Epithelial cell of proximal tubule (primary cell): ENCODE data around the gene MTAP. TPM values are rescaled to one million over a fixed set of nuclear protein-coding genes. Genes with fewer than 3 reads are reported as not detected.

Experiments
- DNase-seq: peaks from one replicate; pipeline ENCODE4 v3.0.0-alpha.2; 2011; ENCODE audit warnings: low read depth
- H3K4me3 ChIP-seq: 2 replicates; pipeline ENCODE4 v1.5.1; 2011; ENCODE audit warnings: low read depth, mild to moderate bottlenecking, low read length
- total RNA-seq: library from RNA; depleted of rRNA; stranded (reverse); fragments of >200 nt; gene quantifications from 2 replicates; pipeline ENCODE4 v1.2.3, GENCODE V29; 2015
- TF ChIP-seq, protein P1 (sequence below): conservative IDR thresholded peaks from 2 replicates; pipeline ENCODE4 v1.5.1; 2012; ENCODE audit warnings: low read depth, mild to moderate bottlenecking, low read length

The MTAP gene
- total RNA-seq, 1 donor from 2014 or later, result 34.2 TPM

DNA sequence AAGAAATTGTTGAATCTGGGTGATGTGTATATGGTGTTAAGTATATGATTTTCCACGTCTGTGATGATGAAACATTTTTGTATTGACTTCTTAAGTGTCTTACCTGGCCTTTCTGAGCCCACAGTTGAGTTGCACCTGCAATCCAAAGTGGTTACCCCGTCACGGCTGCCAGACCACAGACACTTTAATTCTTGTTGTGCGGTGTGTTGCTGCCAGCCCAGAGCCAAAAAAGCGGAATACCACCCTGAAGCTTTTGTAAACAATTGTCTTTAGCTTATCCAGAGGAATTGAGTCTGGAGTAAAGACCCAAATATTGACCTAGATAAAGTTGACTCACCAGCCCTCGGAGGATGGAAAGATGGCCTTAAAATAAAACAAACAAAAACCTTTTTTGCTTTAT lies 35.1 kb downstream of the MTAP start:
- no peak overlapping the region for H3K4me3 ChIP-seq

DNA sequence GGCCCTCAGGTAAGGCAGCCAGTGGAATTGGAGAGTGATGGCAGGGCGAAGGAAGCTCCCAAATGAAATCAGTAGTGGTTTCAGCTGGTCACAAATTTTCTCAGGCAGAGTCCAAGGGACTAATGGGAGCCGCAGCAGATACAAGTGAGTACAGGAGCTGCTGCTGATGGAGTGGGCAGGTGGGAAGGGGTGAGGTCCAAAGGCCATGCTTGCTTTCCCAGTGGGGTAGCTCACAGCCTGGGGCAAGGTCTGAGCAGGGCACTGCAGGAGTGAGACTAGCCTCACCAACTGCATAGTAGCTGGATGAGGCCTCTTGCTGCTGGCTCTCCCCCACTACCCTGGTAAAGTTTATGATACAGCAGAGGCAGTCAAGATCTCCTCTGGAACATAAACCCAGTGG lies 38.2 kb downstream of the MTAP start:
- TF ChIP-seq, protein P1, sequence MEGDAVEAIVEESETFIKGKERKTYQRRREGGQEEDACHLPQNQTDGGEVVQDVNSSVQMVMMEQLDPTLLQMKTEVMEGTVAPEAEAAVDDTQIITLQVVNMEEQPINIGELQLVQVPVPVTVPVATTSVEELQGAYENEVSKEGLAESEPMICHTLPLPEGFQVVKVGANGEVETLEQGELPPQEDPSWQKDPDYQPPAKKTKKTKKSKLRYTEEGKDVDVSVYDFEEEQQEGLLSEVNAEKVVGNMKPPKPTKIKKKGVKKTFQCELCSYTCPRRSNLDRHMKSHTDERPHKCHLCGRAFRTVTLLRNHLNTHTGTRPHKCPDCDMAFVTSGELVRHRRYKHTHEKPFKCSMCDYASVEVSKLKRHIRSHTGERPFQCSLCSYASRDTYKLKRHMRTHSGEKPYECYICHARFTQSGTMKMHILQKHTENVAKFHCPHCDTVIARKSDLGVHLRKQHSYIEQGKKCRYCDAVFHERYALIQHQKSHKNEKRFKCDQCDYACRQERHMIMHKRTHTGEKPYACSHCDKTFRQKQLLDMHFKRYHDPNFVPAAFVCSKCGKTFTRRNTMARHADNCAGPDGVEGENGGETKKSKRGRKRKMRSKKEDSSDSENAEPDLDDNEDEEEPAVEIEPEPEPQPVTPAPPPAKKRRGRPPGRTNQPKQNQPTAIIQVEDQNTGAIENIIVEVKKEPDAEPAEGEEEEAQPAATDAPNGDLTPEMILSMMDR, result no peak
- H3K4me3 ChIP-seq, result no peak overlapping the region
- DNase-seq, result no peak

More for the DNA sequence above, 35.1 kb downstream of the MTAP start:
- TF ChIP-seq, protein P1, result no peak
- no peak for DNase-seq

DNA sequence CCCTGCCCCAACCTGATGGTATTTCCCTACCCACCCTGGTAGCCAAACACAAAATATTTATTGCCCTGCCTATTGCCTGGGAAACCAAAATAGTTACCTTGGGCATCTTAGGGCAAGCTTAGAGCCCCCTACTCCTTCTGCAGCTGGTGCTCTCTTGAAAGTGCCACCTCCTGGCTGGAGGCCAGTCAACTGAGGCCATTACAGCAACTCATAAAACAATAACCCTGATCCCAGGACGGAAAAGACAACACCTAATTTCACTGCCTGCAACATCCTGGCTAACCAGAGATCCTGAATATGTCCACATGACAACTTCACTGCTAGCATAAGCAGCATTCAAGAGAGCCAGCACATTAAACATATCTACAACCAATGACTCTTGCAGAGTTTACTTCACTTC lies 38.7 kb downstream of the MTAP start:
- no peak for DNase-seq
- TF ChIP-seq, protein P1, result no peak
- no peak overlapping the region for H3K4me3 ChIP-seq

DNA sequence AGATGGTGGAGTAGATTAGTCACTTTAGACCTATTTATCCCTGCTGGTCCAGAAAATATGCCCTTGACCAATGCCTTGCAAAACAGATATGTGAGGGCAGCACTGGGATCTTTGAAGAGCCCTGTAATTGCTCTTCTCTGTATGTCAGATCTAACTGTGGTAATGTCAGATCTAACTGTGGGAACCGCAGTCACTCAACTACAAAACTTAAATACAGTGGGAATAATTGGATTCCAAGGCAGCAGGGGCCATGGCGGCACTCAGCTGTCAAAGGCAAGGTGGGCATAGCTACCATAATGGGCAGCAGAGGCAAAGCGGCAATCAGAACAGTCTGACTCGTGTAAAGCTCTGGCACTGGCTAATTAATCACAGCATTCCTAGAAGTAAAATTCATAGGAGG lies 46.2 kb downstream of the MTAP start:
- TF ChIP-seq, protein P1, result no peak
- H3K4me3 ChIP-seq, result no peak overlapping the region
- DNase-seq, result no peak

DNA sequence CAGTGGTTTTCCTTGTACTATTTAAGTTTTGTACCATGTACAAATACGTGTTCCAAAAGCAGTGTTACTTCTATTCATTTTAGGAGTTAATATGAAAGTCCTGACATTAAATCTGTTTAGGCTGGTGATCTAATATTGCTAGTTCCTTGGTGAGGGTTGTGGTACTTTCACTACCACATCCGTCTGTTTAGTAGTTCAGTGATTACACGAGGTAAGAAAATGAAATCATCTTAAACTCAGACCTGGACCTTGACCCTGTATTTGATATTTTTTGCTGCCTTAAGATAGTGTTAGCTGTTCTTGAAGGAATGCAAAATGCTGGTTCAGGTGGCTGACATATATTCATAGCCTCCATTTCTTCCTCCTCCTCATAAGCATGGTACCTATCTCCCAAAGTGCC lies 50.3 kb downstream of the MTAP start:
- DNase-seq, result no peak
- TF ChIP-seq, protein P1, result no peak
- no peak overlapping the region for H3K4me3 ChIP-seq

DNA sequence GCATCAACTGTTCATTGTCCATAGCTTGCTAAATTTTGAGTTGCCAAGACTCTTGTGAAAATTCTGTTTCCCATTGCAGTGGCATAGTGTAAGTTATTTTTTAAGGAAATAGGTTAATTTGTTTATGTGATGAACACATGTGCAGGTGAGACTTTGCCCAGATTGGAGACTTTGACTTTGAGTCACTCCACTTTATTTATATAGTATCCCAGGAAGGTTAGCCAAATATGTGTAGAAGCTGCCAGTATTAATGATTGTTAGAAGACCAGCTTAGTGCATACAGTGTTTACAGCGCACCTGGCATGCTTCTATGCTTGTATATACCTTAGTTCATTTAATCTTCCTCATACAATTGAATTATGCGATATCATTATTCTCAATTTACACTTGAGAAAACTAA lies 51.0 kb downstream of the MTAP start:
- DNase-seq, result no peak
- H3K4me3 ChIP-seq, result no peak overlapping the region
- TF ChIP-seq, protein P1, result no peak

DNA sequence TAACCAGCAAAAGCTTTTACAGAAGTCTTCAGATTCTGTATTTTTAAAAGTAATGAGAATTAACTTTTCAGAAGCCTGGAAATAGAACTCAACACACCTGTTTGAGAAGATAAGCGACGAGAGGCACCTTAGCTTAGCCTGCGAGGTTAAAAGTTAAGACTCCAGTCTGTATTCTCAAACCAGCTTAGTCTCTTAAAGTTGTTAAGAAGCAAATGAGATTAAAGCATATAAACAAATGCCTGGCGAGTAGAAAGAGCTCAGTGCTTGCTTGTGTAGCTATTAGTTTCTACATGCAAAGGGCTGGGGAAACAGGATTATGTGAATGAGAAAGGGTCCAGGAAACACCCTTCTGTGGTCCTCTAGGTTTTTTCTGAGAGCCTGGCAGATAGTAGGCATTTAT lies 51.7 kb downstream of the MTAP start:
- TF ChIP-seq, protein P1, result no peak

More for the DNA sequence above, 51.7 kb downstream of the MTAP start:
- no peak overlapping the region for H3K4me3 ChIP-seq
- no peak for DNase-seq
